K562 (cell line): ENCODE measurements around the gene DNM1. TPM values are rescaled to one million over a fixed set of nuclear protein-coding genes. Genes with fewer than 3 reads are reported as not detected.

Experiments
- ATAC-seq: fragments of 200-7000 bp; cut with Tn5 transposase; 3 replicates; pipeline ENCODE4 v1.9.1; 2020; ENCODE audit warnings: moderate library complexity
- BruUV-seq: library from RNA; stranded (reverse); fragments of 400-500 nt; replicated peaks from 2 replicates; lab custom pipeline; 2021; lab: Mats Ljungman, UMichigan
- CTCF ChIA-PET: fragments of 300-600 bp; formaldehyde crosslinking; extraction: SDS; loops from one replicate; lab custom pipeline; 2021; ENCODE audit warnings: low intra/inter-chr PET ratio; lab: Yijun Ruan, JAX
- POLR2A ChIA-PET: fragments of 300-600, 350-650 bp; sonication (Branson Sonifier 250); formaldehyde crosslinking; extraction: SDS; loops from one replicate; lab custom pipeline; 2021; ENCODE audit warnings: antibody characterized with exemption, inconsistent platforms; lab: Yijun Ruan, JAX
- DNase-seq, 4 experiments: peaks; one replicate each; pipeline versions ENCODE4 v3.0.0 to v3.0.0-alpha.2; 2011 to 2018; ENCODE audit warnings: low spot score in 3 of 4, mixed read lengths in 3 of 4; ENCODE audit errors: extremely low read depth in 1 of 4
- FAIRE-seq: peaks from 2 replicates; lab custom pipeline; 2011; peaks lifted over from hg19 to GRCh38; lab: Jason Lieb, UNC
- H2AFZ ChIP-seq: 2 replicates; pipeline ENCODE4 v1.6.0; 2011; ENCODE audit warnings: low read depth, low read length, control low read depth, inconsistent platforms
- H3K27ac ChIP-seq: fragments of 200-600 bp; 3 replicates; pipeline ENCODE4 v1.8.0; 2011; ENCODE audit warnings: low read depth, mild to moderate bottlenecking, control low read depth, inconsistent platforms, low read length, moderate library complexity, mixed read lengths; ENCODE audit errors: extremely low read depth
- H3K27me3 ChIP-seq, 2 experiments: fragments of 300-600 bp in 1 of 2; 2 replicates in 1 of 2; 3 replicates in 1 of 2; pipeline versions ENCODE4 v1.6.0 to v1.8.0; 2011; ENCODE audit warnings: inconsistent platforms in 2 of 2, low read length in 2 of 2, mild to moderate bottlenecking in 1 of 2, mixed read lengths in 1 of 2, moderate library complexity in 1 of 2; ENCODE audit not compliant: control insufficient read depth in 2 of 2, insufficient read depth in 2 of 2
- H3K36me3 ChIP-seq: fragments of 300-600 bp; 3 replicates; pipeline ENCODE4 v1.8.0; 2011; ENCODE audit warnings: mild to moderate bottlenecking, low read length, inconsistent platforms; ENCODE audit not compliant: control insufficient read depth, insufficient read depth
- H3K4me1 ChIP-seq, 2 experiments: fragments of 200-600 bp in 1 of 2; replicated peaks in 1 of 2; 2 replicates in 1 of 2; 3 replicates in 1 of 2; pipeline versions ENCODE4 v1.5.1 to v1.8.0; 2011; ENCODE audit warnings: inconsistent platforms in 2 of 2, low read length in 2 of 2, mild to moderate bottlenecking in 1 of 2, mixed read lengths in 1 of 2, moderate library complexity in 1 of 2; ENCODE audit not compliant: control insufficient read depth in 2 of 2, insufficient read depth in 2 of 2
- H3K4me2 ChIP-seq: 2 replicates; pipeline ENCODE4 v1.6.1; 2011; ENCODE audit warnings: low read length, control low read depth, inconsistent platforms, mixed read lengths; ENCODE audit not compliant: insufficient read depth
- H3K4me3 ChIP-seq: fragments of 200-600 bp; sonication (generic), shearing (Covaris generic); 2 replicates; pipeline ENCODE4 v1.5.1; 2016; ENCODE audit warnings: control low read depth, inconsistent platforms
- H3K79me2 ChIP-seq: fragments of 200-600 bp; 3 replicates; pipeline ENCODE4 v1.8.0; 2011; ENCODE audit warnings: low read length, inconsistent platforms; ENCODE audit not compliant: control insufficient read depth, insufficient read depth
- H3K9ac ChIP-seq, 2 experiments: 2 replicates each; pipeline versions ENCODE4 v1.6.0 to v1.6.1; 2011; ENCODE audit warnings: low read depth in 2 of 2, low read length in 2 of 2, control low read depth in 1 of 2, inconsistent platforms in 1 of 2, mild to moderate bottlenecking in 1 of 2, mixed read lengths in 1 of 2; ENCODE audit not compliant: insufficient read depth in 1 of 2
- H3K9me1 ChIP-seq: one replicate; pipeline ENCODE4 v1.6.0; 2011; ENCODE audit warnings: inconsistent platforms, mild to moderate bottlenecking, low read length, moderate library complexity; ENCODE audit not compliant: control insufficient read depth, insufficient read depth
- H3K9me3 ChIP-seq: replicated peaks from 2 replicates; pipeline ENCODE4 v1.5.1; 2011; ENCODE audit warnings: low read depth, low read length, inconsistent platforms; ENCODE audit not compliant: control insufficient read depth, insufficient read depth
- H4K20me1 ChIP-seq: replicated peaks from 2 replicates; pipeline ENCODE4 v1.6.1; 2011; ENCODE audit warnings: low read length, inconsistent platforms, mixed read lengths; ENCODE audit not compliant: control insufficient read depth, insufficient read depth
- ETV1 ChIP-seq: fragments of 450-650 bp; conservative IDR thresholded peaks from 2 replicates; pipeline ENCODE4 v1.6.1; 2016; ENCODE audit warnings: missing genetic modification characterization, control low read depth, low read depth, missing compliant biosample characterization
- HNRNPLL ChIP-seq: fragments of 200-400 bp; formaldehyde crosslinking; IDR thresholded peaks from 2 replicates; pipeline ENCODE4 v1.6.1; 2017; ENCODE audit warnings: low read length, low read depth, mild to moderate bottlenecking; ENCODE audit not compliant: poor library complexity, severe bottlenecking
- MAFF ChIP-seq: IDR thresholded peaks from 2 replicates; pipeline ENCODE4 v1.6.1; 2012; ENCODE audit warnings: low read length, improper control_type of control experiment
- MAFG ChIP-seq: fragments of 450-650 bp; conservative IDR thresholded peaks from 2 replicates; pipeline ENCODE4 v1.6.1; 2016; ENCODE audit warnings: missing genetic modification characterization, missing compliant biosample characterization
- MAFK ChIP-seq: IDR thresholded peaks from 2 replicates; pipeline ENCODE4 v1.6.1; 2011; ENCODE audit warnings: low read length, improper control_type of control experiment
- NR1H2 ChIP-seq: sonication (generic); formaldehyde crosslinking; IDR thresholded peaks from 2 replicates; pipeline ENCODE4 v1.4.0; 2020; ENCODE audit warnings: mild to moderate bottlenecking, missing genetic modification reagents
- ZC3H4 ChIP-seq: sonication (generic); formaldehyde crosslinking; IDR thresholded peaks from 2 replicates; pipeline ENCODE4 v1.9.0; 2021; ENCODE audit warnings: missing genetic modification reagents, borderline replicate concordance
- ZKSCAN1 ChIP-seq: fragments of 150-350 bp; IDR thresholded peaks from 2 replicates; pipeline ENCODE4 v1.6.1; 2016; ENCODE audit warnings: low read depth, low read length
- ZNF316 ChIP-seq: fragments of 450-650 bp; IDR thresholded peaks from 2 replicates; pipeline ENCODE4 v1.6.1; 2016
- WGBS: fragments of 100-300 bp; shearing (Covaris generic); methylation state at CpG from one replicate; pipeline ENCODE4 v1.1.6; 2016; ENCODE audit warnings: low coverage, mixed read lengths; ENCODE audit not compliant: insufficient coverage; ENCODE audit errors: missing lambda C conversion rate; 5-methylcytosine and 5-hydroxymethylcytosine counted together
- in situ Hi-C: fragments of 300-500 bp; cut with MboI; formaldehyde crosslinking; loops from 4 replicates; pipeline ENCODE4 v1.15.0; 2018; ENCODE audit warnings: inconsistent platforms, mixed read lengths
- intact Hi-C: fragments of 100-400 bp; cut with micrococcal nuclease; formaldehyde crosslinking; loops from 2 replicates; pipeline ENCODE4 v1.14.2; 2022
- polyA plus RNA-seq, 8 experiments: library from polyadenylated mRNA; depleted of rRNA in 4 of 8; stranded (reverse) in 5 of 8; unstranded in 3 of 8; fragments of >200 nt; fragmentation: Nextera tagmentation in 2 of 8; fragmentation: Illumina TruSeq in 1 of 8; extraction: Ambion mirVana in 2 of 8; extraction: Trizol in 1 of 8; gene quantifications; 2 replicates each; pipeline versions ENCODE4 v1.2.1 to v1.2.3, GENCODE V29; 2011 to 2014; ENCODE audit warnings: inconsistent platforms in 1 of 8, missing spikeins in 1 of 8
- total RNA-seq, 7 experiments: library from RNA; depleted of rRNA in 6 of 7; stranded (reverse); fragments of >200 nt in 6 of 7; fragmentation: Illumina TruSeq in 2 of 7; extraction: Trizol in 2 of 7; gene quantifications; 2 replicates each; pipeline versions ENCODE4 v1.2.1 to v1.2.3, GENCODE V29; 2011 to 2021; ENCODE audit warnings: low replicate concordance in 1 of 7
- TF ChIP-seq, protein P1 (sequence below): fragments of 450-650 bp; IDR thresholded peaks from 2 replicates; pipeline ENCODE4 v1.6.1; 2016; ENCODE audit warnings: antibody characterized with exemption
- TF ChIP-seq, protein P2 (sequence below): fragments of 250-450 bp; sonication (Bioruptor Pico); IDR thresholded peaks from 2 replicates; pipeline ENCODE4 v1.8.0; 2022; ENCODE audit warnings: moderate library complexity, mild to moderate bottlenecking, inconsistent platforms
- TF ChIP-seq, protein P3 (sequence below): fragments of 450-650 bp; formaldehyde crosslinking; IDR thresholded peaks from 2 replicates; pipeline ENCODE4 v1.4.0; 2022; ENCODE audit warnings: mild to moderate bottlenecking, moderate library complexity
- TF ChIP-seq, protein P4 (sequence below), 2 experiments: fragments of 450-650 bp in 1 of 2; sonication (generic) in 1 of 2; formaldehyde crosslinking in 1 of 2; IDR thresholded peaks in 1 of 2; conservative IDR thresholded peaks in 1 of 2; 2 replicates each; pipeline versions ENCODE4 v1.6.1 to v1.8.1; 2016 to 2023; ENCODE audit warnings: mild to moderate bottlenecking in 2 of 2, moderate library complexity in 2 of 2, inconsistent platforms in 1 of 2, missing genetic modification reagents in 1 of 2

Gene DNM1
- total and polyA plus RNA-seq, 9 of the 15 experiments (the other 6 are each of a cell fraction or from before 2014, with no cell fraction given): 0.39 to 23.1 (median 9.1) TPM

DNA sequence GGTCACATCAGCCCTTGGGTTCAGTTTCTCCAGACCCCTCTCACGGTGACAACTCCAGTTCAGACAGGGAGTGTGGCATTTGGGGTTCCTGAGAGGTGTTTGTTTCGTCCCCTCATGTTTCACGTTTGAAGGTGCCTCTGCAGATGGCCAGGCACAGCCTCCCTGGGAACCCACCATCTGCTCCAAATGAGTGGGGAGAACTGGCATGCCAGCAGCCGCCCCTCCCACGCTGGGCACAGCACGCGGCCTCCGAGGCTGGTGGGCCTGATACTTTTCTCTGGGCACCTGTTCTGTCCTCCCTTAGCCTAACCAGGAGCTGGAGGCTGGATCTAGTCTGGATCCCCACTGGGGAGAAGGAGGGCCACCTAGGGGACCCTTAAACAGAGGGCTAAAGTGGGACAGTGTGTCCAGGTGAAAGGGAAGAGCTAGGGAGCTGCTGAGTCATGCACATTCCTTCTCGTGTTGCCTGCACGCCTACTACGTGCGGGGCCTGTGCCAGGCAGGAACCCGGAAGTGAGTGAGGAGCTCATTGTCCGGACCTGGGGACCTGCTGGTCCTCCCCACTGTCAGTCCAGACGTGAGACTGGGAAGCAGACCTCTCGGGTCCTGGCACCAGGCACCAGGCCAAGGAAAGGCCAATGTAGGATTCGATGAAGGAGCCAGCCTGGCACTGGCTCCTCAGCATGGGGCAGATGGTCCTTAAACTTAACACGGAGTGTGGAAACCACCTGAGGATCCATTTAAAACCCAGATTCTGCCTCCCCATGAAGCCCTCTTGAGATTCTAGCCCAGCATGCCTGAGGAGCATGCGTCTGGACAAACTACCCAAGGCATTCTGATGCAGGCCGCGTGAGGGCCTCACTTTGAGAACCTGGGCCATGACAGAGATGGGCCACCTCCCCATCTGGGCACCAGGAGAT lies 11.7 kb downstream of the DNM1 start:
- Histone ChIP-seq H3K36me3 (no peaks in the 10 kb centered on the region), H3K4me1 (peaks cover 17 to 48% of the 10 kb centered on the region in 2 experiments), H3K9me1 (peaks cover 5% of the 10 kb centered on the region), H4K20me1 (no peaks in the 10 kb centered on the region; the same call in 1 of the 2 replicates), H3K79me2 (no peaks in the 10 kb centered on the region), H2AFZ (peak overlapping the region; percentile 21), H3K9ac (peak overlapping the region in 1 of 2 experiments; percentile 74; a peak in 2 of 4 replicates), H3K4me2 (no peak overlapping the region), H3K27ac (peak overlapping the region; percentile 1; the same call in 1 of the 3 replicates), H3K4me3 (no peak overlapping the region), H3K27me3 (no peaks in the 10 kb centered on the region), H3K9me3 (no peaks in the 10 kb centered on the region)
- FAIRE-seq (no peak), DNase-seq (peak in 1 of 4 experiments; percentile 52), ATAC-seq (no peak)
- POLR2A ChIA-PET: interaction anchor here (0.6 to 2.6 kb wide), 10 partner anchors 8 to 206 kb away, joined by 3 to 20 read pairs (median 3); partner anchors contain the start of gene BBLN
- TF ChIP-seq, protein P1, sequence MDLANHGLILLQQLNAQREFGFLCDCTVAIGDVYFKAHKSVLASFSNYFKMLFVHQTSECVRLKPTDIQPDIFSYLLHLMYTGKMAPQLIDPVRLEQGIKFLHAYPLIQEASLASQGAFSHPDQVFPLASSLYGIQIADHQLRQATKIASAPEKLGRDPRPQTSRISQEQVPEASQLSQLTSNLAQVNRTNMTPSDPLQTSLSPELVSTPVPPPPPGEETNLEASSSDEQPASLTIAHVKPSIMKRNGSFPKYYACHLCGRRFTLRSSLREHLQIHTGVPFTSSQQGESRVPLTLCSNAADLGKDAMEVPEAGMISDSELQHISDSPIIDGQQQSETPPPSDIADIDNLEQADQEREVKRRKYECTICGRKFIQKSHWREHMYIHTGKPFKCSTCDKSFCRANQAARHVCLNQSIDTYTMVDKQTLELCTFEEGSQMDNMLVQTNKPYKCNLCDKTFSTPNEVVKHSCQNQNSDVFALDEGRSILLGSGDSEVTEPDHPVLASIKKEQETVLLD: 0 out of 2 replicates have a peak, but pooled peaks have one; percentile 10
- TF ChIP-seq, protein P2, sequence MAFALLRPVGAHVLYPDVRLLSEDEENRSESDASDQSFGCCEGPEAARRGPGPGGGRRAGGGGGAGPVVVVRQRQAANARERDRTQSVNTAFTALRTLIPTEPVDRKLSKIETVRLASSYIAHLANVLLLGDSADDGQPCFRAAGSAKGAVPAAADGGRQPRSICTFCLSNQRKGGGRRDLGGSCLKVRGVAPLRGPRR: peak; percentile 17; the same call in 1 of the 2 replicates
- TF ChIP-seq ZC3H4 (CRISPR knock-in tag): no peak
- peak; percentile 99 for TF ChIP-seq ZKSCAN1
- TF ChIP-seq, protein P3, sequence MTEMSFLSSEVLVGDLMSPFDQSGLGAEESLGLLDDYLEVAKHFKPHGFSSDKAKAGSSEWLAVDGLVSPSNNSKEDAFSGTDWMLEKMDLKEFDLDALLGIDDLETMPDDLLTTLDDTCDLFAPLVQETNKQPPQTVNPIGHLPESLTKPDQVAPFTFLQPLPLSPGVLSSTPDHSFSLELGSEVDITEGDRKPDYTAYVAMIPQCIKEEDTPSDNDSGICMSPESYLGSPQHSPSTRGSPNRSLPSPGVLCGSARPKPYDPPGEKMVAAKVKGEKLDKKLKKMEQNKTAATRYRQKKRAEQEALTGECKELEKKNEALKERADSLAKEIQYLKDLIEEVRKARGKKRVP: no peak
- peak; percentile 66 for TF ChIP-seq MAFK
- TF ChIP-seq MAFG (tag): peak; percentile 68
- peak; percentile 68 for TF ChIP-seq ZNF316
- TF ChIP-seq ETV1 (tag): peak; percentile 19; the same call in 1 of the 2 replicates
- peak; percentile 54 for TF ChIP-seq MAFF
- TF ChIP-seq, protein P4, sequence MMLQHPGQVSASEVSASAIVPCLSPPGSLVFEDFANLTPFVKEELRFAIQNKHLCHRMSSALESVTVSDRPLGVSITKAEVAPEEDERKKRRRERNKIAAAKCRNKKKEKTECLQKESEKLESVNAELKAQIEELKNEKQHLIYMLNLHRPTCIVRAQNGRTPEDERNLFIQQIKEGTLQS (IDR thresholded peaks at IDR 0.05): no peak
- TF ChIP-seq, protein P4 (CRISPR knock-in tag; conservative IDR thresholded peaks at IDR 0.05): 0 out of 2 replicates have a peak, but pooled peaks have one; percentile 35
- peak; percentile 20 for TF ChIP-seq HNRNPLL
- no peak for TF ChIP-seq NR1H2 (CRISPR knock-in tag)
- WGBS: 64% methylated on average over 21 of the region's 21 CpGs
- intact Hi-C loops (loop anchor here (10.0 kb wide), 1 partner anchor 130 kb away; the partner anchor contains the start of gene SLC27A4), in situ Hi-C loops (loop anchor here (10.0 kb wide), 1 partner anchor 1460 kb away; no protein-coding TSS in a partner anchor)
- BruUV-seq: no TSS peak
- CTCF ChIA-PET: no interaction called here
